ENCODE data around the gene APOBEC3B.
"Not testable (repeated sequence)": the region's sequence is repeated elsewhere in the genome, so short reads cannot be mapped to it uniquely, and the experiment has no call there.

APOBEC3B gene

GRCh38 chr22:38952281-38952993, 29.7 kb upstream of the APOBEC3B start:
- DNase-seq = peak; percentile 56

DNA sequence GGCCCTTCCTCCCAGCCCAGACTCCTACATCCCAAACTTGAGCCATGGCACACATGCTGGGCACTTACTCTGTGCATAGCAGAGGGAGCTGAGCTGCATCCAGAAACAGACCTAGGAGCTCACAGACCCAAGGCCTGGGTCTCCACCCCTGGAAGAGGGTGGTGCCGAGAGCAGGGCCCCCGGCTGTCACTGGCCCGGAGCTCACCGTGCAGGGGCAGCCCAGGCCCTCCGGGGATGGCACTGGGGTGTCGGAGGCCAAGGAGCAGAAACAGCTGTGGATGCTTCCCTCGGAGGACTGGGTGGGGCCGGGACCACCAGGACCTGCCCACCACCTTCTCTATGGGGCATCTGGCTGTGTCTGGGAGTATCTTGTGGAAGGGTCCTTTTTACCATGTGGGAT, 29.1 kb upstream of the APOBEC3B start:
- peak; percentile 58 for DNase-seq

GRCh38 chr22:38953577-38954413, 28.4 kb upstream of the APOBEC3B start:
- peak; percentile 87 for DNase-seq

DNA sequence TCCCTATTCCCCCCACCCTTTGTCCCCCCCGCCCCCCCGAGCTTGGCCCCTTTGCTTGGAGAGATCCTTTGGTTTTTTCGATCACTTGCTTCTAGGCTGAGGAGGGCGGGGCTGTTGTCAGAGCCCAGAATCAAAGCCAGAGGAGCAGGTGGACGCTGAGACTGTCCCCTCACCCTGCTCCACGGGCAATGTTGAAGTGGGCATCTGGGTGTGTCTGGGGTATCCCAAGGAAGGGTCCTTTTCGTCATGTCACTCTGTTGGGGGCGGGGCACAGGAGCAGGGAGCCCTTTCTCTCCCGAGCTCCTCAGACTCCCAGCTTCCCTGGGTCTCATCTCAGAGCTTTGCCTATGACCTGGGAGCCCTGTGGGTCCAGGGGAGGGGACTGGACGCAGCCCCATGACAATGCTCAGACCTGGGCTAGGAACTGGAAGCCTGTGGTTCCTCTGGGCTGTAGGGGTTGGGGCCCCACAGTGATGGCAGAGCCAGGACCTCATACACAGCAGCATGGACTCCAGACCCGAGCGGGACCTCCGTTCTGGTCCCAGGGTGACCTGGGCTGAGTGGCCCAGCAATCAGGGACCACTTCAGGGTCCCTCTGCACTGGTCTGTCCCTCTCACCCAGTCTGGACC, 27.6 kb upstream of the APOBEC3B start:
- DNase-seq = peak; percentile 44

DNA sequence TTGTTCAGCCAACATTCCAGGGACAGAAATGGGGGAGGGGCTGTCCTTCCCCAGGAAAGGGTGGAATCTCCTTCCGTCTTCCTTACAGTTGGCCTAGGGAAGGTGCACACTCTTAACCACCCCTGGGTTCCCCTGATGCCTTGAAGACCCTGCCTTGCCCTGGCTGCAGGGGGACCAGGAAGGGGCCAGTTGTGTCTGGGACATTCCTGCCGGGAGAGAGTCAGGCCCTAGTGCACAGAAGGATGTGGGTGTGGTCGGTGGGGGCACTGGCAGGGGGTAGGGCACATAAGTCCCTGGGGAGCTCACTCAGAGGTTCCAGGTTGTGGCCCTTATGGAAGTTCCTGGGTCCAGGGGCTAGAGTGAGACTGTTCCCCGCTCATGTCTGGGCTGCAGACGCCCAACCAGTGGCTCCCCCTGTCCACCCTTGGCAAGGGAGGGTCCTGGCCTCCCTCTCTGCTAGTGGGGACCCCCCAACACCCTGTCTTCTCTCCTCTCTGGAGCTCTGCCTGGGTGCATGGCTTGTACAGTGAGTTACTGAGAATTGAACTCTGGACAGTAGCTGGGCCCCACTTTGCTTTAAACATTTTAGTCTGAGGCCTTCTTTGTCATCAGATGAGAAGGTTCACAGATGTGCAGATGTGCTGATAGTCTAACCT, 26.8 kb upstream of the APOBEC3B start:
- DNase-seq = peak; percentile 46

DNA sequence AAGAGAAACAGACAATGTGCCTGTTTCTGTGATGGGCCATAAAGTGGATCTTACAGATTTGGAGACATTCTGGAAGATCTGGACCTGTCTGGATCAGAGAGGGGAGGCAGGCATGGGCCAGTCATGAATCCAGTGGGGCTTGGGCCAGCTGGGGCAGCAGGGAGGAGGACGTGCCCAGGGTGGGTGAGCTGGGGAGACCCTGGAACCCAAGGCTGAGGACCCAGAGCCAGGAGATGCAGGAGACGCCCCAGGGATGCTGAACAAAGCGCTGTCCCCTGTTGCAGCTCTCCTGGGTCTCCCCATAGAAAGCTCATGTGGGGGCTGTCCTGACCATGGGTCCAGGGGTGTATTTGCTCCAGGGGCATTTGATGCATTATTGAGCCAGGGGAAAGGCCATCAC, 26.2 kb upstream of the APOBEC3B start:
- peak; percentile 39 for DNase-seq

DNA sequence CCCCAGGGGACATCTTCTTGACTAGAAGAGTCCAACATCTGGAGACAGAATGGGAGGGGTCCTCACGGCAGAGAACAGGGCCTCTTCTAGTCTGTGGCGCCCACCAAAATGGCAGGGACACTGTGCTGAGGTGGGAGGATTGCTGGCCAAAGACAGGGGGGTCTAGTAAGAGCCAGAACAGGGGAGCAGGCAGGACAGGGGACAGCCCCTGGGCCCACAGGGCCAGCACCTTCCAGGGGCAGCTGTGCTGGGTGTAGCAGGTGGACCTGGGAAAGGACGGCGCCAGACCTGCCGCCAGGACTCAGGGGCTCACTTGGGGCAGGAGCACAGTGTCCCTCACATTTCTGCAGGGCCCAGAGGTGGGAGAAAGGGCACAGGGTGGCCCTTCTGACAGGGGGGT, 25.6 kb upstream of the APOBEC3B start:
- peak; percentile 50 for DNase-seq

- peak; percentile 60 for DNase-seq
These were observed 24.9 kb upstream of the APOBEC3B start, which contains the start of gene APOBEC3A for GRCh38 chr22:38957046-38957770. Gene APOBEC3A (plus strand): TSS chr22:38957609. CDS start chr22:38957692, 83 bp downstream.

- no peak for DNase-seq
These were observed 24.1 kb upstream of the APOBEC3B start for GRCh38 chr22:38957808-38958650.

DNA sequence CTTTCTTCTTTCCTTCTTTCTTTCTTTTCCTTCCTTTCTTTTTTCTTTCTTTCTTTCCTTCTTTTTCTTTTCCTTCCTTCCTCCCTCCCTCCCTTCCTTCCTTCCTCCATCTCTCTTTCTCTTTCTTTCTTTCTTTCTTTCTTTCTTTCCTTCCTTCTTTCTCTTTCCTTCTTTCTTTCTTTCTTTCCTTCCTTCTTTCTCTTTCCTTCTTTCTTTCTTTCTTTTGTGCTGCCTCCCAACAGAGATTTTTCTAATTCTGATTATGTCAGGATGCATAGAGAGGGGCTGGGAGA, 23.6 kb upstream of the APOBEC3B start:
- not testable (repeated sequence) for DNase-seq

DNA sequence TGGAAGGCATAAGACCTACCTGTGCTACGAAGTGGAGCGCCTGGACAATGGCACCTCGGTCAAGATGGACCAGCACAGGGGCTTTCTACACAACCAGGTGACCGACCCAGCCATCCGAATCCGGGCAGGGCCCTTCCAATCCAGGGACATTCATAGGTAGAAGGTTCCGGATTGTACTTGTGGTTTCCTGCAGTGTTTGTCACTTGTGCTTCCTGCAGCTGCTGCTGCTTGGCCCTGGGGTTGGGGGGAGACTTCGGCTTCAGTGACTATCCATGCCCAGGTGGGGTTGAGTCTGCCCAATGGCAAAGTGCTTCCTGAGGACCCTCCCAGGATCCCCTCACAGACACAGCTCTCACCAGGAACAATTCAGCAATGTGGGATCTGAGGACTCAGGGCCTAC, 22.6 kb upstream of the APOBEC3B start:
- DNase-seq = no peak

GRCh38 chr22:38960673-38961072, 21.5 kb upstream of the APOBEC3B start:
- not testable (repeated sequence) for DNase-seq

GRCh38 chr22:38963291-38963738, 18.8 kb upstream of the APOBEC3B start:
- DNase-seq = not testable (repeated sequence)

- no peak for DNase-seq
These were observed 18.3 kb upstream of the APOBEC3B start for GRCh38 chr22:38963872-38964271.

DNA sequence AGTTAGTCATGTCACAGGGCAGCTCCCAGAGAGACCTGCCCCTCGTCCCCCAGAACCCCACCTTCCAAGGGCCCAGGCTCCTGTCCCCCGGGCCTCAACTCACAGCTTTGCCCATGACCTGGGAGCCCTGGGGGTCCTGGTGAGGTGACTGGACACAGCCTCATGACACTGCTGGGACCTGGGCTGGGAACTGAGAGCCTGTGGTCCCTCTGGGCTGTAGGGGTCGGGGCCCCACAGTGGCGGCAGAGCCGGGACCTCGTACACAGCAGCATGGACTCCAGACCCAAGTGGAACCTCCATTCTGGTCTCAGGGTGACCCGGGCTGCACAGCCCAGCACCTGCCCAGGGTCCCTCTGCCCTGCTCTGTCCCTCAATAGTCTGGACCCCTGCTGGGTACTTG, 17.8 kb upstream of the APOBEC3B start:
- DNase-seq = no peak

GRCh38 chr22:38964989-38965388, 17.2 kb upstream of the APOBEC3B start:
- no peak for DNase-seq

DNA sequence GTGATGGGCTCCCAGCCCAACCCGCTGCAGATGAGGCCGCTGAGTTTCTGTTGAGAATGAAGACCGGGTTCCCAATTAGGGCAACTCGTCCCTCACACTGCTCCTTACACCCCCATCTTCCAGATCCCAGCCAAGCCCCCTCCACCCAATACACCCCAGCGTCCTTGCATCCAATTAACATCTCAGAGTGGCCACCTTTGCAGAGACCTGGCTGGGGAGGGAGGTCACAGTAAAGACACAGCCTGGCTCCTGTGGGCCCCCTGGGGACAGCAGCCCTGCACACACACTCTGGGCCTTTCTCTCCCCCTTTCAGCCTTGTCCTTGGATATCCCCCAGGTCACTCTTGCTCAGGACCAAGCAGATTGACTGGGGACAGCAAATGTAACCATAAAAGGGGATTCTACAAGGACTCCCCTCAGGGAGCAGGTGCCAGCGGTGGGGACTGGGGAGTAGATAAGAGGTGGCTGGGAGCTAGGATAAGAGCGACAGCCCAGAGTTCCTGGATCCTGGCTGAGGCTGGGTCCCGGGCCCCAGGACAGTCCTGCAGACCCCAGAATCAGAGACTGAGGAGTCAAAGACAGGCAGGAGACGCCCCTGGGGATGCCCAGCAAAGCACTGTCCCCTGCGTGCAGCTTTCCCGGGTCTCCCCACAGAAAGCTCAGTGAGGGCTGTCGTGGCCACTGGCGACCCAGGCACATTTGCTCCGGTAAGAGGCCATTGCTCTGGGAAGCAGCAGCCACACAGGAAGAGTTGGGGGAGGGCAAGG, 16.4 kb upstream of the APOBEC3B start:
- DNase-seq = no peak

DNA sequence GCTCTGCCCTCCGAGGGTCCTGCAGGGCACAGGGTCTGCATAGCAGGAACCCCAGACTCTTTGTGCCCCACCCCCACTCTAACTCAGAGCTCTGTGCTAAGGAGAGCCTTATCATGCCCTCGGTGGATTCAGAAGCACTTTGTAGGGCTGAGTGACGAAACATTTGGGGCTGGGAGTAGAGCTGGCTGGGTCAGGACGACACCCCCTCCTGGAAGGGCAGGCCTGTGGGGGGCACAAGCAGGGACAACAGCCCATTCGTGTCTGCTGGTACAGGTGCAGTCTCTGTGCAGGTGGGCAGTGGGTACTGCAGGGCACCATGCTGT, 15.8 kb upstream of the APOBEC3B start:
- DNase-seq = no peak

DNA sequence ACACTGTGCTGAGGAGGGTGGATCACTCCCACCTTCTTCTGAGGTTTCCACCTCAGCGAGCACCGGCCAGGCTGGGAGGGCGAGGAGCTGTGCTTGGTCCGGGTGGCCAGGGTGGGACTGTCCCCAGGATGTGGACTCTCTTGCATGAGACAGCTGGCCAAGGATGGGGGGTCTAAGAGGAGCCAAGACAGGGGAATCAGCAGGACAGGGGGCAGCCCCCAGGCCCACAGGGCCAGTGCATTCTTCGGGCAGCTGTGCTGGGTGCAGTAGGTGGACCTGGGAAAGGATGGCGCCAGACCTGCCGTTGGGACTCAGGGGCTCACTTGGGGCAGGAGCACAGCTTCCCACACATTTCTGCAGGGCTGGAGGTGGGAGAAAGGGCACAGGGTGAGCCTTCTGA, 15.2 kb upstream of the APOBEC3B start:
- no peak for DNase-seq

DNA sequence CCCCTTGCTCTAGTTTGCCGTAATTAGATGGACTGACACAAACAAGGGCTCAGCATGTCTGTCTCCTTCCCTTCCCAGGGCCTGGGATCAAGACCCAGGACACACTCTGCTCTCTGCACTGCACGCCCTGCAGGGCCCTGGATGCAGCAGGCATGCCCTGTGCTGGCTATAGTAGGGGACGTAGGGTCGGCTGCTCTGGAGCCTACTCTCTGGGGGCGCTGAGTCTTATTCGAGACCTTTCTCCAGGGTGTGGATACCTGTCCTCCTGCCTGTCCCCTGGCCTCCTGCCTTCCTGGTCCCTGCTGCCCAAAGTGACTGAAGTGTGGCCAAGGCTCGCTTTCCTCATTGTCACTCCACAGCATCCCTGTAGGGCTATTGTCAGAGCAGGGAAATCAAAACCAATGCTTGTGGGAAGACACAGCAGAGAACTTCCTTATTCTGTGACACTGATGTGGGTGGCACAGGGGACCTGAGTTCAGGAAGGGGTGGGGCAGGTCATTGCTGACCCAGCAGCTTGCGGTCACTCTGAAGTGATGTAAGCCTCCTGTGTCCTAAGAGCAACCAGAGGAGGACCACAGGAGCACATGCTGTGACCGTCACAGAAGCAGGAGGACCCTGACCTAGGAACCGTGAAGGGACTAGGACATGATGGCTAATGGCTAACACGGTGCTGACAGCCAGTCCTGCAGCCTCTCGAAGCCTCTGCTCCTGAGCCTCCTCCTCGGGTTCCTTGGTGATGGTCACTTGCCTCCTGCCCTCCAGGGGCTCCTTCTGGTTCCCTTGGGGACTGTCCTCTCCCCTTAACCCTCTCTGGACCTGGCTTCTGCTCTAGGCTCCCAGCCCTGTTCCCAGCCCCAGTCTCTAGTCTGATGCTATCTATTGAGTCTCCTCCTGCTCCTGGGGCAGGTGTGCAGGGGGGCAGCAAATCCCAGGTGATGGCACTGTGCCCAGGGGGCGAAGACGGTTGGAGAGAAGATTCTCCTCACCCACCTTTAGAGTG, 14.4 kb upstream of the APOBEC3B start:
- DNase-seq = no peak
